ENCODE results near the gene PEX13.

GRCh38 chr2:60980071-60980815 lies 37.3 kb upstream of the PEX13 start:
- TF ChIP-seq CTCF (IDR thresholded peaks at IDR 0.05), result no peak
- TF ChIP-seq EP300 (IDR thresholded peaks at IDR 0.05), result no peak

Data from gastroesophageal sphincter (tissue), 3 donors.